ENCODE measurements around the gene SWT1.

The SWT1 gene

GRCh38 chr1:185287451-185287850 is 130.5 kb downstream of the SWT1 start:
- Histone ChIP-seq H3K4me3 (no peak overlapping the region), H3K27ac (no peak overlapping the region)
- TF ChIP-seq CTCF (IDR thresholded peaks at IDR 0.05): no peak
- no peak for DNase-seq (ENCODE audit: low spot score)

- Histone ChIP-seq H3K4me3 (no peak overlapping the region), H3K27ac (no peak overlapping the region)
- no peak for TF ChIP-seq CTCF (IDR thresholded peaks at IDR 0.05)
- DNase-seq (ENCODE audit: low spot score): no peak
Observed at GRCh38 chr1:185288435-185288834, 131.5 kb downstream of the SWT1 start.

GRCh38 chr1:185289880-185290279 is 132.9 kb downstream of the SWT1 start:
- no peak for DNase-seq (ENCODE audit: low spot score)
- no peak for TF ChIP-seq CTCF (IDR thresholded peaks at IDR 0.05)
- H3K4me3 ChIP-seq: no peak overlapping the region
- H3K27ac ChIP-seq: no peak overlapping the region

- DNase-seq (ENCODE audit: low spot score): no peak
- Histone ChIP-seq H3K27ac (no peak overlapping the region), H3K4me3 (no peak overlapping the region)
- no peak for TF ChIP-seq CTCF (IDR thresholded peaks at IDR 0.05)
Observed at GRCh38 chr1:185291159-185291558, 134.2 kb downstream of the SWT1 start.

GRCh38 chr1:185291652-185292051 is 134.7 kb downstream of the SWT1 start:
- no peak overlapping the region for H3K27ac ChIP-seq
- no peak for DNase-seq (ENCODE audit: low spot score)
- H3K4me3 ChIP-seq: no peak overlapping the region
- no peak for TF ChIP-seq CTCF (IDR thresholded peaks at IDR 0.05)

- no peak for DNase-seq (ENCODE audit: low spot score)
- Histone ChIP-seq H3K4me3 (no peak overlapping the region), H3K27ac (no peak overlapping the region)
- TF ChIP-seq CTCF (IDR thresholded peaks at IDR 0.05): no peak
Observed at GRCh38 chr1:185292237-185292636, 135.3 kb downstream of the SWT1 start.

- no peak for TF ChIP-seq CTCF (IDR thresholded peaks at IDR 0.05)
- Histone ChIP-seq H3K27ac (no peak overlapping the region), H3K4me3 (no peak overlapping the region)
- DNase-seq (ENCODE audit: low spot score): no peak
Observed at GRCh38 chr1:185293967-185294542, 137.1 kb downstream of the SWT1 start.
